CD4-positive, alpha-beta T cell treated with Interleukin-10 for 1 hour (primary cell): ENCODE data around the gene LAGE3.

Source experiments
- DNase-seq: peaks from one replicate; pipeline ENCODE4 v3.0.0-alpha.2; 2020

The LAGE3 gene

GRCh38 chrX:154473683-154474082, 5.4 kb downstream of the LAGE3 start:
- no peak for DNase-seq

DNA sequence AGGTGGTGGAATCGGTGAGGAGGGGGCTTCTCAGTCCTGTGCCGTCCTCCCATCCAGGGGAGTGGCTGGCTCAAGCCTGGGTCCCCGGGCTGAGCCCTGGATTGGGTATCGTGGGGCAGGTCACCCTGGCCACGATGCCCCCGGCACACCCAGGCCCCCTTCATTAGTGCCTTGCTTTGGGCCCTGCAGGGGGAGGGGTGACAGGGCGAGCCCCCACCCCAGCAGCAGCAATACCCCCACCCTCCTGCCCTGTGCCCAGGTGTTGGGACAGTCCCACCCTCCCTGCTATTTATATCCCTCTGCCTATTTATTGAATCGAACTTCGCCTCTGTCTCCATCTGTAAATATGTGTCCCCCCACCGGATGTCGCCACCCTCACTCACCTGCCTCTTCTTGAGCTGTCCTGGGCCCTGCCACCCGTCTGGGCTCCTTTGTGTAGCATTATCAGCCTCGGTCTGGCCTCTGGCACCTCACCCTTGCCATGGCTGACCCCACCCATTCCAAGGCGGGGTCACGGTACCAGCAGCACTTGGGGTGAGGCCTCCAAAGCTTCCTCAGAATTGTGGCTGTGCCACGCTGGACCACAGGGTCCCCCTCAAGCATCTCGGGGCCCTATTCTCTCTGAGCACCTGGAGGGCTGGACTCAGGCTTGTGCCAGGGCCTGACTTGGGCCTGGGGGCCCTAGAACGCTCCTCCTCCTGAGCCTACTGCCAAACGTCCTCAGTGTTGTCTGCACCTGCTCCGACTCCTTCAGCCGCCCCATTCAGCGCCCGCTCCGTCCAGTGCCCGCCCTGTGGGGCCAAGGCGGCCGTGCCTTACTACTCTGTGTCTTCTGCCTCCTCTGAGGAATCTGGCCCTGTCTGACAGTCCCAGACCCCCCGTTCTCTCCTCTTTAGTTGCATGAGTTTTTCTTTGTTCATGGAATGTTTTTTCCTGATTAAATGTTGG, 6.1 kb downstream of the LAGE3 start:
- no peak for DNase-seq

DNA sequence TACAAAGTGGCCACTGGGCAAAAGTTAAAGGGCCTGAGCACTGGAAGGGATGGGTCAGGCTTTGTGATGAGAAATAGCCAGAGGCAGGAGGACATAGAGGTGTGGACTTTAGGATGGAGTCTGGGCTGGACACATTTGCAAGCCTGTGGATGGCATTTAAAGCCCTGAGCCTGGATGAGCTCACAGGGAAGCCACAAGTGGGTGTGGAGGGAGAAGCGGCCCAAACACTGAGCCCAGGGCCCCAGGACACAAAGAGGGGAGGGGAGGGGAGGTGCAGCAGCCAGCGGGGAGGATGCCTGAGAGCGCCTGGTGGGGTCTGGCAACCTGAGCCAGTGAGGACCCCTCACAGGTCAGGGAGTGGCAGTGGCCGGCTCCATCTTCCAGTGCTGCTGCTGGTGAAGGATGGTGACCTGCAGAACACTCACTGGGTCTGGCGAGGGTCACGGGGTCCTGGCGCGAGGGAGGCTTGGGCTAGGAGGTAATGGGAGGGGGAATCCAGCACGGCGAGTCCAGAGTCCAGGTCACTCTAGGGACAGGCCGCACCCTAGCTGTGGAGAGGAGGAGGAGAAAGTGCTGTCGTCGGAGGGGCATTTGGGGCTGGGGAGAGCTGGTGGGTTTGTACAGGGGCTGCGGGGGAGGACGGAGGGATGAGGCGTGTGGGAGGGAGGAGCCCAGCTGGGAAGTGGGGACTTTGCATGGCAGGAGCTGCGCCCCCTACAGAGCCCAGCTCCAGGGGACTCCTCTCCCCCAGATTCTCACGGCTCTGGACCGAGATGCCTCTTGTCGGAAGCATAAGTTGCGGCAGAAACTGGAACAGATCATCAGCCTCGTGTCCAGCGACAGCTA, 7.0 kb downstream of the LAGE3 start:
- DNase-seq = no peak

DNA sequence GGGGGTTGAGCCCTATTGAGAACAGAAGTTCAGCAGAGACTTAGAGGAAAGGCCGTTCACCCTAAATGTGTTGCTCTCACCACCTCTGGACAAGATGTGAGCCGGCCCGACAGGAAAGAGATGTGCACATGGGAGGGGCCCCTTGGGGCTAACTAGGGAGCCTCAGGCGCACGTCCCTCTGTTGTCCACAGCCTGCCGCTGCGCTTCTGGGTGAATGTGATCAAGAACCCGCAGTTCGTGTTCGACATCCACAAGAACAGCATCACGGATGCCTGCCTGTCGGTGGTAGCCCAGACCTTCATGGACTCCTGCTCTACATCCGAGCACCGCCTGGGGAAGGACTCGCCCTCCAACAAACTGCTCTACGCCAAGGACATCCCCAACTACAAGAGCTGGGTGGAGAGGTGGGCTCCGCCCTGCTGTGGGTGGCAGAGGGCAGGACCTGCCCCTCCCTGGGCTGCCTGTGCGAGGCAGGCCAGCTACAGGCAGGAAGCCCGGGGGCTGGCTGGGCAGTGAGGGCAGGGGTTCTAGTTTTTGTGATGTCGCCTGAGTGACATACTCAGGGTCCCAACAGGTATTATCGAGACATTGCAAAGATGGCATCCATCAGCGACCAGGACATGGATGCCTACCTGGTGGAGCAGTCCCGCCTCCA, 8.0 kb downstream of the LAGE3 start:
- DNase-seq = no peak

GRCh38 chrX:154470434-154470833, 8.6 kb downstream of the LAGE3 start:
- no peak for DNase-seq

DNA sequence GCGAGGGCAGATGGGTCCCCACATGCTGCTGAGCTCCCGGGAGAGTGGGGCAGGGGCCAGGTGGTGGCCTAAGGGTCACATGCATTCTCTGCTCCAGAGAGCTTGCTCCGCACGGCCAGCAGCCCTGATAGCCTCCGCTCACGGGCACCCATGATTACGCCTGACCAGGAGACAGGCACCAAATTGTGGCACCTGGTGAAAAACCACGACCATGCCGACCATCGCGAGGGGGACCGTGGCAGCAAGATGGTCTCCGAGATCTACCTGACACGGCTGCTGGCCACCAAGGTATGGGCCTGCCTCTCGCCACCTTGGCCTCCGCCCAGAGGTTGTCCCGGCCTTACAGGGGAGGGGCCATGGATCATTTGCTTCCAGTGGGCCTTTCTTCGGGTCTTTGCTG, 9.2 kb downstream of the LAGE3 start:
- DNase-seq = no peak

GRCh38 chrX:154469114-154469513, 10.0 kb downstream of the LAGE3 start:
- DNase-seq = no peak

- DNase-seq = no peak
These were observed 10.9 kb downstream of the LAGE3 start for GRCh38 chrX:154468217-154468616.

- no peak for DNase-seq
These were observed 11.5 kb downstream of the LAGE3 start for GRCh38 chrX:154467556-154467955.

DNA sequence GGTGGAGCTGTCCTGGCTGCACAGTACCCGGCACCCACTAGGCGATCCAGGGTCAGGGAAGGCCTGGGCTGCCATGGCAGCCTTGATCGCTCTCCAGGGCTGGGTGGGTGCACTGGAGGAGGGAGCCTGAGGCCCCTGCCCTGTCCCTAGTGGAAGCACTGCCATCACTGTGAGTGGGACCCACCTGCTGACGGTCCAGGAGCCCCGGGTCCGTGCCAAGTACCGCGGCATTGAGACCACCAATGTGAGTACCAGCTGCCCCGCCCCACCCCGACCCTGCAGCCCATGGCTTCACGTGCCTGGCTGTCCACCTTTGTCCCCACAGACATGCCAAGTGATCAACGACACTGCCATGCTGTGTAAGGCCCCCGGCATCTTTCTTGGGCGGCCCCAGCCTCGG, 12.2 kb downstream of the LAGE3 start:
- DNase-seq = no peak

DNA sequence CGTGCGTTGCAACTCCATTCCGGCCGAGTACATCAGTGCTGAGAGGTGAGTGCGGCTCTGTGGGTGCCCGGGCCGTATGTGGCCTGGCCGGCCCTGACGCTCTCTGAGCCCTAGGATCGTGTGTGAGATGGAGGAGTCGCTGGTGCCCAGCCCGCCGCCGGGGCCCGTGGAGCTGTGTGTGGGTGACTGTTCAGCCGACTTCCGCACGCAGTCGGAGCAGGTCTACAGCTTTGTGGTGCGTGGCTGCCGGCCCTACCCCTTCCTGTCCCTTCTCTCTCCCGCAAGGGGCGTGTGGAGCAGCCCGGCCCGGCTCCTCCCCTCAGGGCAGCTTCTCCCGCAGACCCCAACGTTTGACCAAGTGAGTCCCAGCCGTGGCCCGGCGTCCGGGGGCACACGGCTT, 13.0 kb downstream of the LAGE3 start:
- DNase-seq = no peak

DNA sequence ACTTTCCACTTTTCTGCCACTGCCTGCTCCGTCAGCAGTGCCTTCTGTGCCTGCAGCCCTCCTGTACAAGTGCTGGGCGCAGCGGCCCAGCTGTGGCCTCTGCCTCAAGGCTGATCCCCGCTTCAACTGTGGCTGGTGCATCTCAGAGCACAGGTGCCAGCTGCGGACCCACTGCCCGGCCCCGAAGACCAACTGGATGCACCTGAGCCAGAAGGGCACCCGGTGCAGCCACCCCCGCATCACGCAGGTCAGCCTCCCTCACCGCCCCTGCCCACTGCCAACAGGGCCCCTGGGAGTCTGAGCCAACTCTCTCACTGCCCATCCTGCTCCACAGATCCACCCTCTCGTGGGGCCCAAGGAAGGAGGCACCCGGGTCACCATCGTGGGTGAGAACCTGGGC, 13.5 kb downstream of the LAGE3 start:
- DNase-seq = no peak

DNA sequence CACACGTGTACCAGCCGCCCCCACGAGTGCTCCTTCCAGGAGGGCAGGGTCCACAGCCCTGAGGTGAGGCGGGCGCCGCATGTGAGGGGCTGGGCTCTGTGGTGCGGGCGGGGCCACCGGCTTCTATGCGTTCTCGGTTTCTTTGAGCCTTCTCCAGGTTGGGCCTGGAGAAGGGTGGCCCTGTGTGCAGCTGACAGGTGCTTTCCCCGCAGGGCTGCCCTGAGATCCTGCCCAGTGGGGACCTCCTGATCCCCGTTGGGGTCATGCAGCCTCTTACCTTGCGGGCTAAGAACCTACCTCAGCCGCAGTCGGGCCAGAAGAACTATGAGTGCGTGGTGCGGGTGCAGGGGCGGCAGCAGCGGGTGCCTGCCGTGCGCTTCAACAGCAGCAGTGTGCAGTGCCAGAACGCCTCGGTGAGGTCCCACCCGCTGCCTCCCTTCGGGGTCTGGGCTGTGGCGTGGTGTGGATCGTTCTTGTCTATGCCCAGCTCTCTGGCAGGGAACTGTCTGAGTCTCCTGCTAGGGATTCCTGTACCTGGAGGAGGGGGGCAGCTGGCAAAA, 14.2 kb downstream of the LAGE3 start:
- DNase-seq = no peak

DNA sequence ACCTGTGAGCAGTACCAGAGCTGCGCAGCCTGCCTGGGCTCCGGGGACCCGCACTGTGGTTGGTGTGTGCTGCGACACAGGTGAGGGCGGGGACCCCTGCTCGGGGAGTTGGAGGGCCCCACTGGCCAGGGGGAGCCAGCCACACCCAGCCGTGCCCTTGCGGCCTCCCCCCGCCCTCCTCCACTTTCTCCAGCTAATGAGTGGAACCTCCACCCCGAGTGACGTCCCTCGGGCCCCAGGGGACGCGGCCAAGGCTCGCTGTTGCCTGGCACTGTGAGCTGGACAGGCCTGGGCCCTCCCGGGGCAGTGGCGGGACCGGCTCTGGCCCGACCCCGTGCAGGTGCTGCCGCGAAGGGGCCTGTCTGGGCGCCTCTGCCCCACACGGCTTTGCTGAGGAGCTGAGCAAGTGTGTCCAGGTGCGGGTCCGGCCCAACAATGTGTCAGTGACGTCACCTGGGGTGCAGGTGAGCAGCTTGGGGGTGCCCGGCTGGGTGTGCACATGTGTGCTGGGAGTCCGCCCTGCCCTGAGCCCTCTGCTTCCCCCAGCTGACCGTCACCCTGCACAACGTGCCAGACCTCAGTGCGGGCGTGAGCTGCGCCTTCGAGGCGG, 15.4 kb downstream of the LAGE3 start:
- no peak for DNase-seq

DNA sequence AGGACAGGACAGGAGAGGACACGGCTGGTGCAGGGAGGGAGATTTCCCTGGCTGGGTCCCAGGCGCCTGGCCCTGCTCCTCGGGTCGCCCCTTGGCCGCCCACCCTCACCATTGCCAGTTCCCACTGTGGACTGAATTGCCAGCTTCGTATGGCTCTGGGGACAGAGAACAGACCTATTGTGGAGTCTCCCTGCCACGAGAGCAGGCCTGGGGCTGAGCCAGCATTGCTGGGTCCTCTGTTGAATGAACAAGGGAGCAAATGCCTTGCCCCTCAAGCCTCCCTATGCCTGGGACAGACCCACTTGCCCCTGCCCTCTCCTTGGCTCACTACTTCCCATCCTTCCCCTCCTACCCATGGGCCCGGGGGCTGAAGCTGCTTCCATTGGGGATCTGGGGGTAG, 16.7 kb downstream of the LAGE3 start:
- DNase-seq = no peak

DNA sequence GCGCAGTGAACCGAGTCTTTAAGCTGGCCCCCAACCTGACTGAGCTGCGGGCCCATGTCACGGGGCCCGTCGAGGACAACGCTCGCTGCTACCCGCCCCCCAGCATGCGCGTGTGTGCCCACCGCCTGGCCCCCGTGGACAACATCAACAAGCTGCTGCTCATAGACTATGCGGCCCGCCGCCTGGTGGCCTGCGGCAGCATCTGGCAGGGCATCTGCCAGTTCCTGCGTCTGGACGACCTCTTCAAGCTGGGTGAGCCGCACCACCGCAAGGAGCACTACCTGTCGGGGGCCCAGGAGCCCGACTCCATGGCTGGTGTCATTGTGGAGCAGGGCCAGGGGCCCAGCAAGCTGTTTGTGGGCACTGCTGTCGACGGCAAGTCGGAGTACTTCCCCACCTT, 18.8 kb downstream of the LAGE3 start:
- DNase-seq = no peak

DNA sequence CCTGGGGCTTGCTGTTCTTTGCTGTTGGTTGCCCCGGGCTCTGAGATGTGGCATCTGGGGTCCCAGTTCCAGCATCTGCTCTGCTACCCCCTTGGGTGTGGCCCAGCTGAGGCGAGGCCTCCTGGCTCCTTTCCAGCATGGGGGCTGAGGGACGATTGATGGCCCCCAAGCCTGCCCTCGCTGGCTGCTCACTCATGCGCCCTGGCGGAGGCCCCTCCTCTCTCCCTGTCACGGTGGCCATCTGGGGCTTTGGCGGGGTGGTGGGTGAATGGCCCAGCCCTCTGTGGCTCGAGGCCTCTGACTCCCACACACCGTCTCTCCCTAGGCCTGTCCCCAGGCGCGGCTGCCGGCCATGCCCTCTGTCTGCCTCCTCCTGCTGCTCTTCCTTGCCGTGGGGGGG, 19.2 kb downstream of the LAGE3 start:
- DNase-seq = no peak

GRCh38 chrX:154458954-154459778, 19.9 kb downstream of the LAGE3 start:
- no peak for DNase-seq

DNA sequence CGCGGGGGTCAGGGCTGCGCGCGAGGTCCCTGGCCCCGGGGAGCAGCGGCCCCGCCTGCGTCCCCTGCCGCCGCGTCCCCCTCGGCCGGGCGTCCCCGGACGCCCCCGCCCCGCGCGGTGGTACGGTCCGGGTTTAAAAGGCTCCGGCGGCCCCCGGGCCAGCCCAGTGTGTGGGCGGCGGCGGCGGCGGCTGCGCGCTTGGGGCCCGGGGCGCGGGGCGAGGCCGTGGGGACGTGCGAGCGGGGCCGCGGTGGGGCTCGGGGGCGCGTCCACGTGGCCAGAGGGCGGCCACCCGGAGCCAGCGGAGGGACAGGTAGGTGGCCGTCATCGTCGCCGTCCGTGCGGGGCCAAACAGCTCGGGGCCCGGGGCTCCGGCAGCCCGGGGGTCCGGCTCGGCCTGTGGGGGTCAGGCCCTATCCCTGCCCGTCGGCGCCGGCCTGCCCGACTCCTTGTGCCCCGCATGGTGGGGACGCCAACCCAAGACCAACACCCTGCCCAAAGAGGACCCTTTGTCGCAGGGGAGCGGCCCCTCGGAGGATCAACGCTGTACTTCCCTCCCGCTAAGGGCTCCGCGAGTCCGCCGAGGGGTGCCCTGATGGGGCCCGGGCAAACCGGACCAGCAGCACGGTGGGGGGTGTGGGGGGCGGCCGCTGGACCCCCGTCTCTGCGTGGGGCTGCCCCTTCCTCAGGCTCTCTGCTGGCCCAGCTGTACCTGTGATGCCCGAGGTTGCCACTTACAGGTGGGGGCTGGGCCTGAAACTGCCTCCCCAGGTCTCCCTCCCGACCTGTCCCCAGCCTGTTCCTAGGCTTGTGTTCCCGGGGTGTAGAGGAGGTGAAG, 20.7 kb downstream of the LAGE3 start, which contains the start of gene PLXNA3:
TSS of gene PLXNA3 (plus strand) at position 166 of the 838 bp plus-strand sequence. CDS start 1,903 bp downstream, outside the sequence.
- peak; percentile 78 for DNase-seq

DNA sequence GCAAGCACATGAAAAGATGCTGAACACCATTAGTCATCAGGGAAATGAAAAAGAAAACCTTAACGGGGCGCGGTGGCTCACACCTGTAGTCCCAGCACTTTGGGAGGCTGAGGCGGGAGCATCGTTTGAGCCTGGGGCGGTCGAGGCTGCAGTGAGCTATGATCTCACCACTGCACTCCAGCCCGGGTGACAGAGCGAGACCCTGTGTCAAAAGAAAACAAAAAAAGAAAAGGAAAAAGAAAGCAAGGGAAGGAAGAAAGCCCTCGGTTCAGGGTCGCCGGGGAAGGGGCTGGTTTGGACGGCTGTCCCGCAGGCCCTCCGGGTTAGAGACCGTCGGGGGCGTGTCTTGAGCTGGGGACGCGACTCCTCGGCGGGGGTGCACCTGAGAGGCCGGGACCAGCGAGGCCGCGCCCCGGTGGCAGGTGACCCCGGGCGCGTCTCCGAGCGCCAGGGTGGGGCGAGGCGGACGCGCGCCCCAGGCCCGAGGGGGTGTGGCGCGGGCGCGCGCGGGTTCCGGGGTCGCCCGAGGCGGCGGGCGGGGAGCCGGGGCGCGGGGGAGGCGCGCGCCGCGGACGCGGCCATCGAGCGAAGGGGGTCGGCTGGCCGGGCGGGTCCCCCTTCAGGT, 21.5 kb downstream of the LAGE3 start:
- DNase-seq = peak; percentile 76
